Measurements from ENCODE around the gene ZKSCAN1.

Gene ZKSCAN1

DNA sequence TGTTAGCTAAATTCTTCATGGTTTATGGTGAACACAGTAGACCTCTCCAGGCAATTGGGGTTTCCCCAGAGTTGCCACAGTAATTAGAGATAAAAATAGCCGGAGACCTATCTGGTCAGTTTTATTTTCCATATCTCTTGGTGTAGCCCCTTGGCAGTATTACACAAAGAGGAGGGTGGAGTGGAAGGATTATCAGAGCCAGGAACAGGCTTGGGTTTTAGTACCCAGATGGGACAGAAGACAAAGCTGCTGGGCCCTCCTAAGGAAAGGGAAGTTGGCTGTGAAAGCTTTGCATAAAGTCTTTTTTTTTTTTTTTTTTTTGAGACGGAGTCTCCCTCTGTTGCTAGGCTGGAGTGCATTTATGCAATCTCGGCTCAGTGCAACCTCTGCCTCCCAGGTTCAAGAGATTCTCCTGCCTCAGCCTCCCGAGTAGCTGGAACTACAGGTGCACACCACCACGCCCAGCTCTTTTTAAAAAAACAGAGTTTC, 43.9 kb downstream of the ZKSCAN1 start:
- TF ChIP-seq, protein P1, sequence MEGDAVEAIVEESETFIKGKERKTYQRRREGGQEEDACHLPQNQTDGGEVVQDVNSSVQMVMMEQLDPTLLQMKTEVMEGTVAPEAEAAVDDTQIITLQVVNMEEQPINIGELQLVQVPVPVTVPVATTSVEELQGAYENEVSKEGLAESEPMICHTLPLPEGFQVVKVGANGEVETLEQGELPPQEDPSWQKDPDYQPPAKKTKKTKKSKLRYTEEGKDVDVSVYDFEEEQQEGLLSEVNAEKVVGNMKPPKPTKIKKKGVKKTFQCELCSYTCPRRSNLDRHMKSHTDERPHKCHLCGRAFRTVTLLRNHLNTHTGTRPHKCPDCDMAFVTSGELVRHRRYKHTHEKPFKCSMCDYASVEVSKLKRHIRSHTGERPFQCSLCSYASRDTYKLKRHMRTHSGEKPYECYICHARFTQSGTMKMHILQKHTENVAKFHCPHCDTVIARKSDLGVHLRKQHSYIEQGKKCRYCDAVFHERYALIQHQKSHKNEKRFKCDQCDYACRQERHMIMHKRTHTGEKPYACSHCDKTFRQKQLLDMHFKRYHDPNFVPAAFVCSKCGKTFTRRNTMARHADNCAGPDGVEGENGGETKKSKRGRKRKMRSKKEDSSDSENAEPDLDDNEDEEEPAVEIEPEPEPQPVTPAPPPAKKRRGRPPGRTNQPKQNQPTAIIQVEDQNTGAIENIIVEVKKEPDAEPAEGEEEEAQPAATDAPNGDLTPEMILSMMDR (IDR thresholded peaks at IDR 0.05) = no peak

DNA sequence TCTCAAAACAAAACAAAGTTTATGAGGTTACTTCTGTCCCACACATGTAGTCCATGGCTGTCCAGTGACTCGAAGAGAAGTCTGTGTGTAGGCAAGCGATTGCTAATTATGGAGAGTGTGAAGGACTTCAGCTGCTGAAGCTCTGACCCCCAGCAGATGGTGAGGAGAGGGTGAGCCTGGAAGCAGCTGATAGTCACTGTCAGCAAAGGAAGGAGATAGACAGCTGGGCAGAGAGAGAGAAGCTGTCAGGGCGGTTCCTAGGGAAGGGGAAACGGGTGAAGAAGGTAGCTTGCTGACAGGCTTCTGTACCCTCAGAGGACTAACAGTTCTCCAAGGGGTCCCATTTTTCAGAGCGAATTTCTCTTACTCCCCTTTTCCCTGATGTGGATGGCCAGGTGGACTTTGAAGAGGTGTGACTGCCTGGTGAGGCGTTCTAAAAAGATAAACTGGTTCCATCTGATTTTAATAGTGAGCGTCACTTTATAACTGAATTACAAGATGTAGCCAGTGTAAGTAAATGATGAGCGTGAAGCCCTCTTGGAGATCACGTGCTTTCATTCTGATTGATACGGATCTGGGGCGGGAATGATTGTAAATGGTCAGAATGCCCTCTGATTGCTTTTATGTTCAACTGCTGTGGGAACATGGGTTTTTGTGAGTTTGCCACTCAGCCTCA, 46.3 kb downstream of the ZKSCAN1 start:
- TF ChIP-seq, protein P1 (IDR thresholded peaks at IDR 0.05) = no peak

DNA sequence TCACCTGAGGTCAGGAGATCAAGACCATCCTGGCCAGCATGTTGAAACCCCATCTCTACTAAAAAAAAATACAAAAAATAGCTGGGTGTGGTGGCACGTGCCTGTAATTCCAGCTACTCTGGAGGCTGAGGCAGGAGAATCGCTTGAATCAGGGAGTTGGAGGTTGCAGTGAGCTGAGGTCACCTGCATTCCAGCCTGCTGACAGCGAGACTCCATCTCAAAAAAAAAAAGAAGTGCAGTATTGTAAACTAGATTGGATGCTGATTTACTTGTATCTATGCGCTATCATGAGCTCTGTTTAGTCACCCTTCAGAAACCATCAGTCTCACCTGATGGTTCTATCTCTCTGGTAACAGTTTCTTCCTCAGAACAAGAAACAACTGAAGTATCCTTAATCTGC, 48.0 kb downstream of the ZKSCAN1 start:
- TF ChIP-seq, protein P1 (IDR thresholded peaks at IDR 0.05) = no peak

DNA sequence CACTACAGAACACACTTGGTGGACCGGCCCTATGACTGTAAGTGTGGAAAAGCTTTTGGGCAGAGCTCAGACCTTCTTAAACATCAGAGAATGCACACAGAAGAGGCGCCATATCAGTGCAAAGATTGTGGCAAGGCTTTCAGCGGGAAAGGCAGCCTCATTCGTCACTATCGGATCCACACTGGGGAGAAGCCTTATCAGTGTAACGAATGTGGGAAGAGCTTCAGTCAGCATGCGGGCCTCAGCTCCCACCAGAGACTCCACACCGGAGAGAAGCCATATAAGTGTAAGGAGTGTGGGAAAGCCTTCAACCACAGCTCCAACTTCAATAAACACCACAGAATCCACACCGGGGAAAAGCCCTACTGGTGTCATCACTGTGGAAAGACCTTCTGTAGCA, 48.8 kb downstream of the ZKSCAN1 start:
- TF ChIP-seq, protein P1 (IDR thresholded peaks at IDR 0.05) = no peak

DNA sequence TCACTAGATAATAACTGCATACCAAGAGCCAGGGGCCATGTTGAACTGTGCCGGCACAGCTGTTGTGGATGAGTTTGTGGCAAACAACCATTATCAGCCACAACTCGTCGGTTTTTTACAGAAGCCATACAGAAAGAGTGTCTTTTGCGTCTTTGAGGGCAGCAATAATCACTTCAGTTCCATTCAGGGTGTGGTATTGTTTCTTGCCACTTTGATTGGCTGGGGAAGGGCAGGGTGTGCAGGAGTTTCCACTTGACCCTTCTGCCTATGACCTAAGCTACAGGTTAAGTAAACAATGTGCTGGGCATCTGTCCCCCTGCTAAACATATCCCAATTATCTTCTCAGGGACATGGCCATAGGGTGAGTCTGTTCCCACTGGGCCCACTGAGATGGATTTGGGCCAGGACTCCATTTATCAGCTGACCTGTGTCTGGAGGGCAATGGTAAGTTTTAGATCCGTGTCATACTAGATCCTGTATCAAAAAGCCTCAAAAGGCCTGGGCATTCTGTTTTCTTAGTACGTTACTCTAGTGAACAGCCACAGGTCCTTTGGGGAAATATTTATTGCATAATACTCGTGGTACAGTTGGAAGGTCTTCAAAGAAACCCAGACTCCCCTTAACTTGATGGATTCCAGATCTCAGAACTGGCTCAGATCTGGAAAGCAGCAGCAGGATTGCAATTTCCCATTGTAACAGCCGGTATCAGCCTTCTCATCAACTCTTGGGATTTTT, 50.2 kb downstream of the ZKSCAN1 start:
- TF ChIP-seq, protein P1 (IDR thresholded peaks at IDR 0.05) = no peak

DNA sequence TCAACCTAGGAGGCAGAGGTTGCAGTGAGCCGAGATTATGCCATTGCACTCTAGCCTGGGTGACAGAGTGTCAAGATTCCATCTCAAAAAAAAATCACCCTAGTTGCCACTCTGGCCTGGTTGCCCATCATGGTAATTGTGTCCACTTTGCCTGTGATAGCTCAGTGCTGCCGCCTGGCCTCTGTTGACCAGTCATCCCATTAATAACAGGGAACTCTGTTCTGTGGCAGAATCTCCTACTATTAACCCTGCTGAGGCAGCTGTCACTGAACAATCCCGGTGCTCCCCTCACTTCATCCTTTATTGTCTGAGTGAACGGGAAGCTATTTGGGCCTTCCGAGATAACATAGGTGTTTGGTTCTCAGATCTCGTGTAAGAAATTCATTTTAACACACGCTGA, 51.6 kb downstream of the ZKSCAN1 start:
- TF ChIP-seq, protein P1 (IDR thresholded peaks at IDR 0.05) = no peak

DNA sequence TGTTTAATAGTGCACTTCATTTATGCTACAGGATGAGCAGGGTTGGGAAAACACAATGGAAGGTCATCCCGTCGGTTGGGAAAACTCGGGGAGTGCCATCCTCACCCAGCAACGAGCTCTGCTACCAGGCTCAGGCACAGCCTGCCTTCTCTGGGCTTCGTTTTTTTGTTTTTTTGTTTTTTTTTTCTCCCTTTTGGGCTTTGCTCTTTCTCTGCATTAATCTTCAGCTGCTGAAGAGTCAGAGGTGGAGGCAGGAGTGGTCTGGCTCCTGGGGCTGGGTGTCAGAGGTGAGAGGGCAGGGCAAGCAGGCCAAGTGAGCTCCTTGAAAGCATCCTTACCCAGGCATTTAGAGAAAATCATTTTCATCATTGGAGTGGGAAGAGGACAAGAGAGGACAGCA, 54.6 kb downstream of the ZKSCAN1 start:
- TF ChIP-seq, protein P1 (IDR thresholded peaks at IDR 0.05) = no peak
